Measurements from ENCODE around the gene SSTR3.
A peak's percentile ranks its signal among the peaks of the same experiment; 100 is the strongest.

The SSTR3 gene

GRCh38 chr22:37177221-37177620 is 35.1 kb downstream of the SSTR3 start:
- H3K27me3 Mint-ChIP-seq (ENCODE audit: low read depth), result peaks cover 4% of the 10 kb centered on the region
- H3K27ac Mint-ChIP-seq, result peak overlapping the region; percentile 81 to 94 (median 86)
- H3K36me3 Mint-ChIP-seq (ENCODE audit: low read depth), result peaks cover 6% of the 10 kb centered on the region
- no peaks in the 10 kb centered on the region for H3K9me3 Mint-ChIP-seq
- TF ChIP-seq CTCF (IDR thresholded peaks at IDR 0.05; ENCODE audit: unreplicated experiment in 3 of 3), result no peak
- H3K4me3 Mint-ChIP-seq, result peak overlapping the region in 1 of 3 experiments; percentile 21
- peaks cover 69% of the 10 kb centered on the region for H3K4me1 Mint-ChIP-seq

GRCh38 chr22:37176464-37177061 is 35.7 kb downstream of the SSTR3 start:
- H3K4me1 Mint-ChIP-seq, result peaks cover 71% of the 10 kb centered on the region
- TF ChIP-seq CTCF (IDR thresholded peaks at IDR 0.05; ENCODE audit: unreplicated experiment in 3 of 3), result no peak
- H3K27ac Mint-ChIP-seq, result peak overlapping the region; percentile 83 to 93 (median 86)
- H3K27me3 Mint-ChIP-seq (ENCODE audit: low read depth), result peaks cover 4% of the 10 kb centered on the region
- no peaks in the 10 kb centered on the region for H3K9me3 Mint-ChIP-seq
- peak overlapping the region; percentile 12 to 71 (median 36) for H3K4me3 Mint-ChIP-seq
- H3K36me3 Mint-ChIP-seq (ENCODE audit: low read depth), result peaks cover 3% of the 10 kb centered on the region

- no peaks in the 10 kb centered on the region for H3K9me3 Mint-ChIP-seq
- H3K36me3 Mint-ChIP-seq (ENCODE audit: low read depth), result peaks cover 2% of the 10 kb centered on the region
- TF ChIP-seq CTCF (IDR thresholded peaks at IDR 0.05; ENCODE audit: unreplicated experiment in 3 of 3), result no peak
- peak overlapping the region; percentile 83 to 93 (median 86) for H3K27ac Mint-ChIP-seq
- peaks cover 76% of the 10 kb centered on the region for H3K4me1 Mint-ChIP-seq
- H3K27me3 Mint-ChIP-seq (ENCODE audit: low read depth), result peaks cover 4% of the 10 kb centered on the region
- H3K4me3 Mint-ChIP-seq, result peak overlapping the region in 2 of 3 experiments; percentile 12 to 71
Observed at GRCh38 chr22:37175414-37176281, 36.6 kb downstream of the SSTR3 start.

GRCh38 chr22:37174964-37175363 is 37.3 kb downstream of the SSTR3 start:
- no peak for TF ChIP-seq CTCF (IDR thresholded peaks at IDR 0.05; ENCODE audit: unreplicated experiment in 3 of 3)
- Mint-ChIP-seq H3K36me3 (ENCODE audit: low read depth) (no peaks in the 10 kb centered on the region), H3K27ac (peak overlapping the region in 2 of 3 experiments; percentile 37 to 86), H3K9me3 (no peaks in the 10 kb centered on the region), H3K27me3 (ENCODE audit: low read depth) (peaks cover 4% of the 10 kb centered on the region), H3K4me1 (peaks cover 69% of the 10 kb centered on the region), H3K4me3 (no peak overlapping the region)

- peaks cover 5% of the 10 kb centered on the region for H3K27me3 Mint-ChIP-seq (ENCODE audit: low read depth)
- no peak overlapping the region for H3K27ac Mint-ChIP-seq
- H3K4me1 Mint-ChIP-seq, result peaks cover 56% of the 10 kb centered on the region
- no peaks in the 10 kb centered on the region for H3K9me3 Mint-ChIP-seq
- H3K36me3 Mint-ChIP-seq (ENCODE audit: low read depth), result no peaks in the 10 kb centered on the region
- no peak overlapping the region for H3K4me3 Mint-ChIP-seq
- no peak for TF ChIP-seq CTCF (IDR thresholded peaks at IDR 0.05; ENCODE audit: unreplicated experiment in 3 of 3)
Observed at GRCh38 chr22:37173709-37174108, 38.6 kb downstream of the SSTR3 start.

Measured in nephron (organoid).